CD4-positive, alpha-beta T cell treated with Interleukin-4 for 4 hours (primary cell): Measurements from ENCODE around the gene CYP46A1.
"Not testable (repeated sequence)": the region's sequence is repeated elsewhere in the genome, so short reads cannot be mapped to it uniquely, and the experiment has no call there.

Experiments
- DNase-seq: peaks from one replicate; pipeline ENCODE4 v3.0.0-alpha.2; 2020

CYP46A1 gene

DNA sequence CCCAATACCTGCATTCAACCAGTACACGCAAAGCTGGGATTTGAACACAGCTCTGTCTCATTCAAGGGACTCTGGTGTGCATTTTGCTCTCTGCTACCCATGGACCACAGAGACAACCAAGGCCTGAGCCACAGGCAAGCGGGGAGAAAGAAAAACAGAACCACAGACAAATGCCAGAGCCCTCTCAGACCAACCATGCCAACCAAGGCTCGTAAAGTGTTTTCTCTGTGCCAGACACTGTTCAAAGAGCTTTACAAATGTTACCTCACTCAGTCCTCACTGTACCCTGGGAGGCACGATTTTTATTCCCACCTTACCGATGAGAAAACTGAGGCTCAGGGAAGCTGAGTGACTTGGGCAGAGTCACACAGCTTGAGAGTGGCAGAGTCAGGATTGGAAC is 76.7 kb downstream of the CYP46A1 start:
- no peak for DNase-seq

DNA sequence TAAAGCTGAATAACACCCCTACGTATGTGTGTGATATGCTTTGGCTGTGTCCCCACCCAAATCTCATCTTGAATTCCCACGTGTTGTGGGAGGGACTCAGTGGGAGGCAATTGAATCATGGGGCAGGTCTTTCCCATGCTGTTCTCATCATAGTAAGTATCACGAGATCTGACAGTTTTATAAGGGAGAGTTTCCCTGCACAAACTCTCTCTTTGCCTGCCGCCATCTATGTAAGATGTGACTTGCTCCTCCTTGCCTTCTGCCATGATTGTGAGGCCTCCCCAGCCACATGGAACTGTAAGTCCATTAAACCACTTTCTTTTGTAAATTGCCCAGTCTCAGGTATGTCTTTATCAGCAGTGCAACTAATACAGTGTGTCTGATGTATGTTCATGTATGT is 78.8 kb downstream of the CYP46A1 start:
- not testable (repeated sequence) for DNase-seq

DNA sequence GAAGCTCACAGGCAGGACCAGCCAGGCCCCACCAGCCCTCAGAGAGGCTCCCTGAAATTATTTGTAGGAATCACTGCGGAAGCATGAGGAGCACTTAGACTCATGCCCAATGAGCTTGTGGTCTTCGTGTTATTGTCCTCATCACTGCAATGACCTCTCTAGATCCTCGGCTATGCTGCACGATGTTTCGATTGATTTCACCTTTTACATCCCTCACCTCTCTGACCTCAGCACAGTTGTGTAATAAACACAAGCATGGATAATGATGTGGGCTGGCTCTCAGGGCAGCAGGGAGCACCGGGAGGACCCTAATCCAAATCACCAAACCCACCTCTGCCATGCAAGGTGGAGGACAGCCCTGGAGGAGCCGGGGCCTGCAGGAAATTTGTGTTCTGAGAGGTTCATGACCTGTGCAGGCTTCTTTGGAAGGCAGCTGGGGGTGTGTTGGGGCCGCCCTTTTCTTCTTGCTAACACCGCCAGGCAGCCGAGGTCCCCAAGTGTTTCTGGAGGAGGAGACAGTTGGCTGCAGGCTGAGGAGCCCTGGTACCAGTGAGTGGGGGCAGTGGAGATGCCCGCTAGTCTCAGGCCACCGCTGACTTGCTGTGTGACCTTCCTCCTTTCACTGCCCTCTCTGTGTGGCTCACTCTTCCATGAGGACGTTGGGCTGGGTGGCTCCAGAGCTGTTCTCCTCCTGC is 79.6 kb downstream of the CYP46A1 start:
- DNase-seq: no peak

DNA sequence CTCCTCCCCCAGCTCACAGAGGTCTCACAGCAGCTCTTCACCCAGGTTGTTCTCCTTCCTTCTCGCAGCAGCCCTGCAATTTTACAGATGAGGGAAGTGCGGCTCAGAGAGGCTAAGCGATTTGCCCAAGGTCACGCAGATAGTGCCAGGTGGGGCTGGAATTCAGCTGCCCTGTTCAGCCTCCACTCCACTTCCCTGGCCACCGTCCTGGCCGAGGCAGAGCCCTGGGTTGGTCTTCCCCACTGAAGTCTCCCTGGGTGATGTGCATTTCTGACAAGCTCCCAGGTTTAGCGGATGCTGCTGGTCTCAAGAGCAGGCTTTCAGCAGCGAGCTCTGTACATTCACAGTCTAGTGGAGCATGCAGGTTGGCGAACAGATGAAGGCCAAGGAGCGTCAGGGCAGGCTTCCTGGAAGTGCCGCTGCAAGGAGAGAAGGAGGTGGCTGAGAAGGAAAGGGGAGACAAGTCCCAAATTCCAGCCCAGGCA is 80.2 kb downstream of the CYP46A1 start:
- no peak for DNase-seq

DNA sequence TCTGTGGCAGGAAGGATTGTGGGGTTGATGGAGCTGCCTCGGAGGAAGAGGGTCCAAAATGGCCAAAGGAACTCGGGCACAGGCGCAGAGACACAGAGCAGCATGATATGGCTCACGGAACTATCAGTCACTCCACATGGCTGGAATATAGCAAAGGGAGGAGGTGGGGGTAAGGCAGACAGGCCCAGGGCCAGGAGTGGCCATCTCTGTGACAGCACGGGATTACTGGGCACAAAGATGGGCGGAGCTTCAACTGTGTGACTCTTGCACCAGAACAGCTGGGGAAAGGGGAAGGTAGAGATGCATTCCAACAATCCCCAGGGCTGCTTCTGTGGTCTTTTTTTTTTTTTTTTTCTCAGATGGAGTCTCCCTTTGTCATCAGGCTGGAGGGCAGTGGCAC is 84.3 kb downstream of the CYP46A1 start:
- no peak for DNase-seq

DNA sequence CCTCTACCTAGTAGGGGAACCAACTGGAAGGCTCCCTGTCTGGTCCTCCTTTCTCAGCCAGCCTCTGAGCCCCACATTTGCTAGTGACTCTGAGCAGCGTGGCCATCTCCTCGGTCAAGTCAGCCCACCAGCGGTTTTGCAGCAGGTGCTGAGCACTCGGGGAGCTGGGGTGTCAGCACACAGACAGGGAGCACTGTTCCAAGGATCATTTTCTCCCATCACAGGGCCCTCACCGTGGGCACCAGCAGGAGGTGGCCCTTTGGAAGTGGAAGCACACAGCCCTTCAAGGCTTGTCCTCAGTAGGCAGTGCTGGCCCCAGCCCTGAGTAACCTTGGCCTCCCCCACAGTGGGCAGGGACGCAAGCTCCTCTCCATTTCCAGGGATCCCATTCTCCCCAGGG is 85.0 kb downstream of the CYP46A1 start:
- DNase-seq: no peak

DNA sequence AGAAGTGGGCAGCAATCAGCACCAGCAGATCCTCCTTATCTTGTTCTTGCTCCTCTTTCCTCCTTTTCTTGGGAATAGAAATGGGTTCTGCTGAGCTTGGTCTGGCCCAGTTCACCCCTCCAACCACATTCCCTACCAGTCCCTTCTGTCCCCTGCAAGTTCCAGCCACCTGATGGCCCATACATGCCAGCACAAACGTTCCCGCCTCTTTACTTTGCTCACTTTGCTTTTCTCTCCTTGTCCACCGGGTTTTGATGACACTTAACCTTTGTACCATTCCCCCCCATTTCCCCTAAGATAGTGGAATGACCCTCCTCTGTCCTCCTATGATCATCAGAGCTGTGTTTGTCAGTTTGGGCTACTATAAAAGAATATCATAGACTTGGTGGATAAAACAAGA is 85.7 kb downstream of the CYP46A1 start:
- DNase-seq: no peak

DNA sequence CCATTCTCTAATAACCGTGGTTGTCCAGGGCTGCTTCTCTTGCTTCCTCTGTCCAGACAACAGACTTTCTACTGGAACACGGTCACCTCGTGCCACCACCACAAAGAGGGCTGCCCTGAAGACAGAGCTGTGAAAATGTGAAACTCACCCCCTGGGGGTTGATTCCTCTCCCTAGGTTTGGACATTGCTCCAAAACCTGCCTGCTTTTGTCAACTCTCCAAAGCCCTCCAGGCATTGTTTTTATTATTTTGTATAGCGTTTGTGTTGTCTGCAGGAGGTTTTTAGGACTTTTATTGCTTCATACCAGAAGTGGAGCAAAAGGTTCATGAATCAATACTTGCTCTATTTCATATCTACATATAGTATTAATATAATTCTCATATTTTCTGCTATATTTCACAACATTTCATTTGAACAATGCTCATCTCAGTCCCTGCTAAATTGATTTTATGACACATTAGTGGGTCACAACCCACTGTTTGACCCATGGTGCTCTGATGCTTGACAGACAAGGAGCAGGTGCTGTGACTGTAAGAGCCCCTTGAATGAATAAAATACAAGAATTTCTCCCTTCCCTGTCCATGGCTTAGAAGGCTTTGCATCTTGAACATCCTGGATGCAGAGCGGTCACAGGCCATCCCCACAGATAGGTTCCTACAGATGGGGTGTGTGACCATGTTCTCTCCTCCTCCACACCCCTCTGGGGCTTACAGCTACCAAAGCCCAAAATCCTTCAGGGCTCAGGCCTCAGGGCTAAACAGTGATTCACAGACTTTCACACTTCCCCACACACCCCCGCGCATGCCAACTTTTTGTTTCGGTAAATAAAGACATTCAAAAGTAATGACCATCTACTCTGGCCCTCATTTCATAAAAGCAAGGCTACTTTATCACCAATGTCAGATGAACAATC is 88.5 kb downstream of the CYP46A1 start:
- no peak for DNase-seq

DNA sequence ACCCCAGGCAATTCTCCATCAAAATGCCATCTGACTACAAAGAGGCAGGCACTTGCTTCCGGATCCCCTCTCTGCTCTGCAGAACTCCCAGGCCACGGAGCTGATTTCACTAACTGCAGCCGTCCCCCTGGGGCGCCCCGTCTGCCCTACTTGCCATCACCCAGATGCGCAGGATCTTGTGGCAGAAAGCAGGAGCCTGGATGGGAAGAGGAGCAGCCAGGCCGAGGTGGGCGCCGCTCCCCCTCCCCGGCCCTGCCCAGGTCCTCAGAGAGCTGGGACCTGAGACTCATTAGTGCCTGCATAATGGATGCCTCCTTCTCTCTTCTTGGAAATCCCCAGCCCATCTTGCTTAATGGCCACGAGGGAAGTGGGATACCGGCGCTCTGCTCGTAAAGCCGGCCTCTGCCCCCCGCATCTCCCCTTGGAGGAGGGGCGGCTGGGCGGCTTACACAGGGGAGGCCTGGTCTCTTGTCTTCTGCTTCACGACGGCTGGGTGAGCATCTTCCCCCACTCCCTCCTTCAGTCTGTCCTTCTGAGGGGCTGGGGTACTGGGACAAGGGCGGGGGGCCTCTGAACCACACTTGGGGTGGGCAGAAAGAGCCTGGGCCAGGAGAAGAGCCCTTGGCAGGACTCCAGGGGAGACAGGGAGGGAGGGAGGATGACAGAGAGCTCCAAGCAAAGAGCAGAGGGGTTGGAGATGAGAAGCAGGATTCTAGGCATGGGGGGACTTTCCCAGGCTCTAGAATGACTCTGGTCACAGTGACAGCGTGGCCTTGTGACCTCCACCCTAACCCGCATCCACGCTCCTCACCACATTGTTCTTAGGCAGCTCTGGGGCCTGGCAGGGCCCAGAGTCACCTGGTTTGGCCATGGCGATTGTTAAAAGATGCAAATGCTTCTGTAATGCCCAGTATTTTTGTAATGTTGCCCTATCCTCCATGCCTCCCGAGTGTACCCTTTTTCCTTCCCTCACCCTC is 89.7 kb downstream of the CYP46A1 start:
- DNase-seq: no peak

DNA sequence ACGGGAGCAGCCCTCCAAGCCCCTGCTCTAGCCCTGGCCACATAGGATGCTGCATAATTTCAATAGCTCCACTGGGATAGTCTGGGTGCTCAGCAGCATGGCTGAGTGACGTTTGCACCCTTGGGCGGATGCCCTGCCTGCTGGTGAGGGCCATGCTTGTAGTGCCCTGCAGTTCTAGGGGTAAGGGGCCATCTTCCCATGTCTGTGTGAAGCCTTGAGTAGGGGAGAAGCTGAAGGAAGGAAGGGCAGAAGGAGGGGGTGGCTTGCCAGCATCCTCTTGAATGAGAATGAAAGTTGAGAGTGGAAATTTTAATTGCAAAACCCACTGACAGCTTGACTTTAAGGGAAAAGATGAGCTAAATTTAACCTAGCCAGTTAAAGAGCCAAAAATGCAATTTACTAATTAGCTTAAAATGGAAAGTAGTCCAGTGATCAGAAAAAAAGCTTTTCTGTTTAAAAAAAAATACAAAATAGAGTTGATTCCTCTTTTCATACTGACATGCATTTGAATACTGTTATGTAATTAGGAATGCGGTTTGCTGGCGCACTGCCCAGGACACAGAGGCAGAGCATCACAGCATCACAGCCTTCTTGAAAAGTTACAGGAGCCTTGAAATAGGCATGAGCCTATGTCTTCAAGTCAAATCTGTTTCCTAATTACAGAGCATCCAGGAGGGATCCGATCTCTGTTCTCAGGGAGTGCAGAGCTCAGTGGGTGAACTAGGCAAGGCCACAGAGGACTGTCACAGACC is 90.6 kb downstream of the CYP46A1 start:
- no peak for DNase-seq

DNA sequence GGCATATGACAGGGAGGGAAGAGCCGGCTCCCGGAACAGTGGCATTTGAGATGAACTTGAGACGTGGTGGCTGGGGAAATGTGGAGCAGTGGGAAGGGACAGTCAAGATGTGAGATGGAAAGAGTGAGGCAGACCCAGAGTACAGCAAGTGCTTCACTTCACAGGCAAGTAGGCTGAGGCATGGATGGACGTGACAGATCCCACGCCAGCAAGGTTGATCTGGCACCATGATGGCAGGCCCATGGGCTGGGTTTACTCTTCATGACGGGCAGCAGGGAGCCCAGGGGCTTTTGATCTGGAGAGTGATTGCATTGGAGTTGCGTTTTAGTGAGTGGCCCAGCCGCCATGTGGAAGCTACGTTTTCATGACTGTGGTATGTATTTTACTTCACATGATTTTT is 91.3 kb downstream of the CYP46A1 start:
- no peak for DNase-seq
